ENCODE measurements around the gene HYAL2. TPM values are rescaled to one million over a fixed set of nuclear protein-coding genes. Genes with fewer than 3 reads are reported as not detected.

Gene HYAL2
- total and polyA plus RNA-seq, 9 of the 15 experiments (the other 6 are each of a cell fraction or from before 2014, with no cell fraction given), result 0.36 to 22.7 (median 11.4) TPM; not detected in 1

DNA sequence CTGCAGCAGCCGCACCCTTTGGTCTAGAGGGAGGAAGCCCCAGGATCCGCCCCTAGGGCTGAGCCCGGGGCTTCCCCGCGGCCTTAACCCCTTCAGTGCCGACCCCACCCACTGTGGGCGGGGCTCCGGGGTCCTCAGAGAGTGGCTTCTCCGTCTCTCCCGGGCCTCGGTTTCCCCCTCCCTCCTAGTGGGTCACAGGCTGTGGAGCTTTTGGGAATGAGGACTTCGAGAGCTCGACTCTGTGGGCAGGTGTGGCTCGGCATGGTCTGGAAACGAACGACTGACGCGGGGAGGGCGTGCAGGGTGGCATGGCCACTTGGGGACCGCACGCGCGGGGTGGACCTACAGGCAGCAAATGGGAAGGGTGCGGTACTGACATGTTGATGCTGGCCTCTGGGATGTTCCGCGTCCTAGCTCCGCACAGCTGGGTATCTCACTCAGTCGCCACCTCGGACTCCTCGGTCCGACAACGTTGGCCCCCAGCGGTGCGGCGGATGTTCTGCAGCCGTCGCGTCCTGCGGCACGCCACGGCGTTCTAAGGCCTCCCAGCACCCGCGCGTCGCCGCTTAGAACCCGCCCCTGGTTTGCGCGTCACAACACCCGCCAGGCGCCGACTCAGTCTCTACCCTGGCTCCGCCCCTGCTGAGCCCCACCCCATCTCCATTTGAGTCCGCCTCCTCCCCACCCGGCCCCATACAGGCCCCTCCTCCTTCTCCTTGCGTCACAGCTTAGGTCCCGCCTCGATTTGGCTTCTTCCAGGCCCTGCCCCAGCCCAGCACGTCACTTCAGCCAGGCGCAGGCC lies 23.5 kb downstream of the HYAL2 start, which contains the start of the genes HYAL3 and NAA80 (continued):
- TF ChIP-seq TFAM (CRISPR knock-in tag; conservative IDR thresholded peaks at IDR 0.05) (no peak), POLR2AphosphoS2 (IDR thresholded peaks at IDR 0.05; ENCODE audit: low read length) (peak; percentile 68), RB1 (IDR thresholded peaks at IDR 0.05; ENCODE audit: low read depth) (peak; percentile 19; the same call in 1 of the 2 replicates), ZNF699 (CRISPR knock-in tag; IDR thresholded peaks at IDR 0.05; ENCODE audit: insufficient replicate concordance) (no peak), ZNF512 (tag; IDR thresholded peaks at IDR 0.05) (no peak), ZNF589 (CRISPR knock-in tag; IDR thresholded peaks at IDR 0.05; ENCODE audit: low read depth) (no peak), CREB1 (IDR thresholded peaks at IDR 0.05) (peak; percentile 87), CREB1 (CRISPR knock-in tag; IDR thresholded peaks at IDR 0.05) (peak; percentile 89), SAP30 (IDR thresholded peaks at IDR 0.05; ENCODE audit: borderline replicate concordance, insufficient read depth, low read depth, low read length, poor library complexity, severe bottlenecking) (peak; percentile 88), TRIM24 (IDR thresholded peaks at IDR 0.05) (no peak), MAFK (IDR thresholded peaks at IDR 0.05; ENCODE audit: low read length) (no peak), BRD4 (IDR thresholded peaks at IDR 0.05) (no peak)
- TF ChIP-seq, protein P1, sequence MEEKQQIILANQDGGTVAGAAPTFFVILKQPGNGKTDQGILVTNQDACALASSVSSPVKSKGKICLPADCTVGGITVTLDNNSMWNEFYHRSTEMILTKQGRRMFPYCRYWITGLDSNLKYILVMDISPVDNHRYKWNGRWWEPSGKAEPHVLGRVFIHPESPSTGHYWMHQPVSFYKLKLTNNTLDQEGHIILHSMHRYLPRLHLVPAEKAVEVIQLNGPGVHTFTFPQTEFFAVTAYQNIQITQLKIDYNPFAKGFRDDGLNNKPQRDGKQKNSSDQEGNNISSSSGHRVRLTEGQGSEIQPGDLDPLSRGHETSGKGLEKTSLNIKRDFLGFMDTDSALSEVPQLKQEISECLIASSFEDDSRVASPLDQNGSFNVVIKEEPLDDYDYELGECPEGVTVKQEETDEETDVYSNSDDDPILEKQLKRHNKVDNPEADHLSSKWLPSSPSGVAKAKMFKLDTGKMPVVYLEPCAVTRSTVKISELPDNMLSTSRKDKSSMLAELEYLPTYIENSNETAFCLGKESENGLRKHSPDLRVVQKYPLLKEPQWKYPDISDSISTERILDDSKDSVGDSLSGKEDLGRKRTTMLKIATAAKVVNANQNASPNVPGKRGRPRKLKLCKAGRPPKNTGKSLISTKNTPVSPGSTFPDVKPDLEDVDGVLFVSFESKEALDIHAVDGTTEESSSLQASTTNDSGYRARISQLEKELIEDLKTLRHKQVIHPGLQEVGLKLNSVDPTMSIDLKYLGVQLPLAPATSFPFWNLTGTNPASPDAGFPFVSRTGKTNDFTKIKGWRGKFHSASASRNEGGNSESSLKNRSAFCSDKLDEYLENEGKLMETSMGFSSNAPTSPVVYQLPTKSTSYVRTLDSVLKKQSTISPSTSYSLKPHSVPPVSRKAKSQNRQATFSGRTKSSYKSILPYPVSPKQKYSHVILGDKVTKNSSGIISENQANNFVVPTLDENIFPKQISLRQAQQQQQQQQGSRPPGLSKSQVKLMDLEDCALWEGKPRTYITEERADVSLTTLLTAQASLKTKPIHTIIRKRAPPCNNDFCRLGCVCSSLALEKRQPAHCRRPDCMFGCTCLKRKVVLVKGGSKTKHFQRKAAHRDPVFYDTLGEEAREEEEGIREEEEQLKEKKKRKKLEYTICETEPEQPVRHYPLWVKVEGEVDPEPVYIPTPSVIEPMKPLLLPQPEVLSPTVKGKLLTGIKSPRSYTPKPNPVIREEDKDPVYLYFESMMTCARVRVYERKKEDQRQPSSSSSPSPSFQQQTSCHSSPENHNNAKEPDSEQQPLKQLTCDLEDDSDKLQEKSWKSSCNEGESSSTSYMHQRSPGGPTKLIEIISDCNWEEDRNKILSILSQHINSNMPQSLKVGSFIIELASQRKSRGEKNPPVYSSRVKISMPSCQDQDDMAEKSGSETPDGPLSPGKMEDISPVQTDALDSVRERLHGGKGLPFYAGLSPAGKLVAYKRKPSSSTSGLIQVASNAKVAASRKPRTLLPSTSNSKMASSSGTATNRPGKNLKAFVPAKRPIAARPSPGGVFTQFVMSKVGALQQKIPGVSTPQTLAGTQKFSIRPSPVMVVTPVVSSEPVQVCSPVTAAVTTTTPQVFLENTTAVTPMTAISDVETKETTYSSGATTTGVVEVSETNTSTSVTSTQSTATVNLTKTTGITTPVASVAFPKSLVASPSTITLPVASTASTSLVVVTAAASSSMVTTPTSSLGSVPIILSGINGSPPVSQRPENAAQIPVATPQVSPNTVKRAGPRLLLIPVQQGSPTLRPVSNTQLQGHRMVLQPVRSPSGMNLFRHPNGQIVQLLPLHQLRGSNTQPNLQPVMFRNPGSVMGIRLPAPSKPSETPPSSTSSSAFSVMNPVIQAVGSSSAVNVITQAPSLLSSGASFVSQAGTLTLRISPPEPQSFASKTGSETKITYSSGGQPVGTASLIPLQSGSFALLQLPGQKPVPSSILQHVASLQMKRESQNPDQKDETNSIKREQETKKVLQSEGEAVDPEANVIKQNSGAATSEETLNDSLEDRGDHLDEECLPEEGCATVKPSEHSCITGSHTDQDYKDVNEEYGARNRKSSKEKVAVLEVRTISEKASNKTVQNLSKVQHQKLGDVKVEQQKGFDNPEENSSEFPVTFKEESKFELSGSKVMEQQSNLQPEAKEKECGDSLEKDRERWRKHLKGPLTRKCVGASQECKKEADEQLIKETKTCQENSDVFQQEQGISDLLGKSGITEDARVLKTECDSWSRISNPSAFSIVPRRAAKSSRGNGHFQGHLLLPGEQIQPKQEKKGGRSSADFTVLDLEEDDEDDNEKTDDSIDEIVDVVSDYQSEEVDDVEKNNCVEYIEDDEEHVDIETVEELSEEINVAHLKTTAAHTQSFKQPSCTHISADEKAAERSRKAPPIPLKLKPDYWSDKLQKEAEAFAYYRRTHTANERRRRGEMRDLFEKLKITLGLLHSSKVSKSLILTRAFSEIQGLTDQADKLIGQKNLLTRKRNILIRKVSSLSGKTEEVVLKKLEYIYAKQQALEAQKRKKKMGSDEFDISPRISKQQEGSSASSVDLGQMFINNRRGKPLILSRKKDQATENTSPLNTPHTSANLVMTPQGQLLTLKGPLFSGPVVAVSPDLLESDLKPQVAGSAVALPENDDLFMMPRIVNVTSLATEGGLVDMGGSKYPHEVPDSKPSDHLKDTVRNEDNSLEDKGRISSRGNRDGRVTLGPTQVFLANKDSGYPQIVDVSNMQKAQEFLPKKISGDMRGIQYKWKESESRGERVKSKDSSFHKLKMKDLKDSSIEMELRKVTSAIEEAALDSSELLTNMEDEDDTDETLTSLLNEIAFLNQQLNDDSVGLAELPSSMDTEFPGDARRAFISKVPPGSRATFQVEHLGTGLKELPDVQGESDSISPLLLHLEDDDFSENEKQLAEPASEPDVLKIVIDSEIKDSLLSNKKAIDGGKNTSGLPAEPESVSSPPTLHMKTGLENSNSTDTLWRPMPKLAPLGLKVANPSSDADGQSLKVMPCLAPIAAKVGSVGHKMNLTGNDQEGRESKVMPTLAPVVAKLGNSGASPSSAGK (IDR thresholded peaks at IDR 0.05), result no peak
- TF ChIP-seq, protein P2, sequence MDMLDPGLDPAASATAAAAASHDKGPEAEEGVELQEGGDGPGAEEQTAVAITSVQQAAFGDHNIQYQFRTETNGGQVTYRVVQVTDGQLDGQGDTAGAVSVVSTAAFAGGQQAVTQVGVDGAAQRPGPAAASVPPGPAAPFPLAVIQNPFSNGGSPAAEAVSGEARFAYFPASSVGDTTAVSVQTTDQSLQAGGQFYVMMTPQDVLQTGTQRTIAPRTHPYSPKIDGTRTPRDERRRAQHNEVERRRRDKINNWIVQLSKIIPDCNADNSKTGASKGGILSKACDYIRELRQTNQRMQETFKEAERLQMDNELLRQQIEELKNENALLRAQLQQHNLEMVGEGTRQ (CRISPR knock-in tag; IDR thresholded peaks at IDR 0.05), result no peak
